Airway epithelial cell (primary cell): ENCODE data around the gene PTPA. TPM values are rescaled to one million over a fixed set of nuclear protein-coding genes. Genes with fewer than 3 reads are reported as not detected.

Source experiments
- total RNA-seq: library from RNA; depleted of rRNA; stranded (reverse); fragments of >200 nt; gene quantifications from 2 replicates; pipeline ENCODE4 v1.2.3, GENCODE V29; 2015

PTPA gene
- 92.2 and 101 TPM in 2 replicates for total RNA-seq

DNA sequence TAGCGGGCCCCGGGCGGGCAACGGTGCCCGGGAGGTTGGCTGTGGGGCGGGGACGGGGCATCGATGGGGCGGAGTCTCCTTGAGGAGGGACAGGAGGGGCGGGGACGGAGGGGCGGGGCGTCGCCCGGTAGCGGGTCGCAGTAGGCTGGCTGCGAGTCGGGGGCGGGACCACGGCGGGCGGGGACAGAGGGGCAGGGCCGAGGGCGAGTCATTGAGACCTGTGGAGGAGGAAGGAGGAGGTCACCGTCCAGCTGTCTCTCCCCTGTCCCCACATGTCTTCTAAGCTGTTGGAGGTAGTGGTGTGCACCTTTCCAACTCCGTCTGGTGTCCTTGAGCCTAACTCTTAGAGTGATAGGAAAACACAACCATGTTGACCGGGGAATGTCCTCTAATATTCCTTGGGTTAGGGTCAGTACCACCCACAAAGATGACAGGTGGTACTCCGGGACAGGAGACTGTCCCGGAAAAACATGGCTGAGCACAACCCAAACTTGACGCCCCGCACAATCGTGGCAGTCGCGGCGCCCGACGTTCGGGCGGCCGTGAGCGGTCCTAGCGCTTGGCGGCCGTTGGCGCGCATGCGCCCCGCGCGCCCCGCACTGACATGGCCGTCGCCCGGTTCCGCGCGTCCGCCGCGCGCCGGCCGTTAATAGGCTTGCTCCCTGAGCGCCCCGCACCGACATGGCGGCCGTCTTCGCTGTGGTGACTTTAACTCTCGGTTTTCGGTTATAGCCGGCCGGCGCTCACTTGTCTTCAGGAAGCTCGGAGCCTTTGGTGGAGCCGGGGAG lies at the start of gene PTPA, which contains the start of gene CRAT:
Gene PTPA, plus strand, starts transcription at position 676 of the 788 bp plus-strand sequence. CDS start 186 bp downstream, outside the sequence.
Gene CRAT, minus strand, starts transcription at position 54 of the 788 bp plus-strand sequence. CDS start 284 bp downstream, outside the sequence.

GRCh38 chr9:129080601-129081387 lies 30.4 kb upstream of the PTPA start, which contains the start of gene DOLPP1:
Gene DOLPP1, plus strand, starts transcription at chr9:129081111. Its CDS starts 21 bp downstream, at chr9:129081132.

DNA sequence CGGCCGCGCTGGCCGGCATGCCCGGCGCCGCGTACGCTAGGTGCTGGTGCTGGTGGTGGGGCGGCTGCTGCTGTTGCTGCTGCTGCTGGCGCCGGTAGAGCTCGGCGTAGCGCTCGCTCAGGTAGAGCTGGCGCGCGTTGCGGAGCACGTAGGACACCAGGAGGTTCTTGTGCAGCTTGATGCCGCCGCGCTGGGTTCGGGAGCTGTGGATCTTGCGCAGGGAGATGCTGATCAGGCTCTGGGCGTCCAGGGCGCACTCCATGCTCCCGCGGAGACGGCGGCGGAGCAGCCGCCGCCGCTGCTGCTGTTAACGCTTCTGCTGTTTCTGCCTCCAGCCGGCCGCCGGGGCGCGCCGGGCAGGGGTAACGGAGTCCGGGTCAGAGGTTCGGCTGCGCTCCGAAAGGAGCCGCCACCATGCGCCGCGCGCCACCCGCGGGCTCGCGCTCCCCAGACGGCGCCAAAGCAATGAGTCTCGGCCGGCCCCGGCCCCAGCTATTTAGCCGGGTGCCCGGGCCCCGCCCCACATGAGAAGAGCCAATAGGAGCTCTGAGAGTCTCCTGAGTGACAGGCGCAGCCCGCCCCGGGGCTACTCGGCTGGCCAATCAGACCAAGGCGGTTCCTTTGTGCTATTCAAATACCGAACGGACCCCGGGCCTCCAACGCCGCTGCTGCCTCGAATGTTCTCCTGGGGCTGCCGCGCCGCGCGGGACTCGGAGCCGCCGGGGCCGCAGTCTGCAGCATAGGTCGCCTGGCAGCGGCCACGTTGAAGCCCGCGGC lies 66.8 kb downstream of the PTPA start, which contains the start of gene IER5L:
Gene IER5L, minus strand, starts transcription at position 471 of the 777 bp plus-strand sequence. Its CDS starts 209 bp downstream, at position 262.

Other genes with a start within 250 kb of the PTPA start
- gene KYAT1, start 229.5 kb upstream of the PTPA start, total RNA-seq = 14.4 and 19.9 TPM in 2 replicates
- 249 and 268 TPM in 2 replicates for gene LRRC8A, start 229.3 kb upstream of the PTPA start, total RNA-seq
- gene PHYHD1, start 190.4 kb upstream of the PTPA start, total RNA-seq = 6.3 and 9.1 TPM in 2 replicates
- 25.6 and 28.4 TPM in 2 replicates for gene DOLK, start 163.8 kb upstream of the PTPA start, total RNA-seq
- 60.2 and 64.0 TPM in 2 replicates for gene NUP188, start 163.7 kb upstream of the PTPA start, total RNA-seq
- gene SH3GLB2, start 83.1 kb upstream of the PTPA start, total RNA-seq = 55.0 and 60.2 TPM in 2 replicates
- 12.4 and 22.6 TPM in 2 replicates for gene MIGA2, start 74.8 kb upstream of the PTPA start, total RNA-seq
- 16.2 and 18.7 TPM in 2 replicates for gene DOLPP1, start 30.3 kb upstream of the PTPA start, total RNA-seq
- gene CRAT, start 622 bp upstream of the PTPA start, total RNA-seq = 27.1 and 30.2 TPM in 2 replicates
- gene IER5L, start 66.8 kb downstream of the PTPA start, total RNA-seq = 39.1 and 52.2 TPM in 2 replicates